ENCODE measurements around the gene MAML1. TPM values are rescaled to one million over a fixed set of nuclear protein-coding genes. Genes with fewer than 3 reads are reported as not detected.

MAML1 gene
- total RNA-seq, 4 donors from 2014 or later: 27.0 to 38.1 (median 31.9) TPM

DNA sequence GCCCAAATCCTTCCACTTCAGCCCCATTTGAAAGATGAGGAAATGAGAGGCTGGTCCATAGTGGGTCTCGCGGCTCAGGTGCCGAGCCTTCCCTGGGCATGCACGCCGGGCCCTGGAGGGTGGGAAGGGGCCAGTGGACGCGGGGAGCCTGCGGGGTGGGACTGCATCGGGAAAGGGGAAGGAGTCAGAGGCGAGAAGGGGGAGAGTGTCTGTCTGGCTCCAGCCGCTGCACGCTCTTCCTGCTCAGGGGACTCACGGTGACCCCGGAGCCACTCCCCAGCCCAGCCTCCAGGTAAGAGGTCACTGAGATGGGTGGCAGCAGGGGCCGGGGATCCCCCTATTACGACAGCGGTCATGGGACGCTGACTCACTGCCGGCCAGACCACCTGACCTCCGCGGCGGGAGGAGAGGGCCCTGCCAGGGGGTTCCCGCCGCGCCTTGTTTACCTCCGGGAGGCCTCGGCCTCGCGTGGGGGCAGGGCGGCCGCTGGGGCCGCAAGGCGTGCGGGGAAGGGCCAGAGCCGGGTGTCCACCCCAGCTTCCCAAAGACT is 86.2 kb downstream of the MAML1 start:
- TF ChIP-seq, protein P1, sequence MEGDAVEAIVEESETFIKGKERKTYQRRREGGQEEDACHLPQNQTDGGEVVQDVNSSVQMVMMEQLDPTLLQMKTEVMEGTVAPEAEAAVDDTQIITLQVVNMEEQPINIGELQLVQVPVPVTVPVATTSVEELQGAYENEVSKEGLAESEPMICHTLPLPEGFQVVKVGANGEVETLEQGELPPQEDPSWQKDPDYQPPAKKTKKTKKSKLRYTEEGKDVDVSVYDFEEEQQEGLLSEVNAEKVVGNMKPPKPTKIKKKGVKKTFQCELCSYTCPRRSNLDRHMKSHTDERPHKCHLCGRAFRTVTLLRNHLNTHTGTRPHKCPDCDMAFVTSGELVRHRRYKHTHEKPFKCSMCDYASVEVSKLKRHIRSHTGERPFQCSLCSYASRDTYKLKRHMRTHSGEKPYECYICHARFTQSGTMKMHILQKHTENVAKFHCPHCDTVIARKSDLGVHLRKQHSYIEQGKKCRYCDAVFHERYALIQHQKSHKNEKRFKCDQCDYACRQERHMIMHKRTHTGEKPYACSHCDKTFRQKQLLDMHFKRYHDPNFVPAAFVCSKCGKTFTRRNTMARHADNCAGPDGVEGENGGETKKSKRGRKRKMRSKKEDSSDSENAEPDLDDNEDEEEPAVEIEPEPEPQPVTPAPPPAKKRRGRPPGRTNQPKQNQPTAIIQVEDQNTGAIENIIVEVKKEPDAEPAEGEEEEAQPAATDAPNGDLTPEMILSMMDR (IDR thresholded peaks at IDR 0.05): peak in 2 of 5 experiments; percentile 16 to 51
- TF ChIP-seq POLR2A (IDR thresholded peaks at IDR 0.05): peak; percentile 34 to 75
- peak; percentile 99 to 100 for TF ChIP-seq EP300 (IDR thresholded peaks at IDR 0.05)
- Histone ChIP-seq H3K4me3 (peak overlapping the region; percentile 80 to 88 (median 86)), H3K4me1 (peaks cover 0 to 59% (median 50%) of the 10 kb centered on the region in 4 donors), H3K9me3 (no peaks in the 10 kb centered on the region), H3K27ac (peak overlapping the region; percentile 95 to 100 (median 98)), H3K36me3 (peaks cover 4 to 33% (median 4%) of the 10 kb centered on the region in 3 donors), H3K27me3 (no peaks in the 10 kb centered on the region)
- peak; percentile 91 to 94 for DNase-seq (ENCODE audit: low spot score in 2 of 2)
- 1% methylated on average over 28 to 31 of the region's 35 CpGs for WGBS, 2 donors

DNA sequence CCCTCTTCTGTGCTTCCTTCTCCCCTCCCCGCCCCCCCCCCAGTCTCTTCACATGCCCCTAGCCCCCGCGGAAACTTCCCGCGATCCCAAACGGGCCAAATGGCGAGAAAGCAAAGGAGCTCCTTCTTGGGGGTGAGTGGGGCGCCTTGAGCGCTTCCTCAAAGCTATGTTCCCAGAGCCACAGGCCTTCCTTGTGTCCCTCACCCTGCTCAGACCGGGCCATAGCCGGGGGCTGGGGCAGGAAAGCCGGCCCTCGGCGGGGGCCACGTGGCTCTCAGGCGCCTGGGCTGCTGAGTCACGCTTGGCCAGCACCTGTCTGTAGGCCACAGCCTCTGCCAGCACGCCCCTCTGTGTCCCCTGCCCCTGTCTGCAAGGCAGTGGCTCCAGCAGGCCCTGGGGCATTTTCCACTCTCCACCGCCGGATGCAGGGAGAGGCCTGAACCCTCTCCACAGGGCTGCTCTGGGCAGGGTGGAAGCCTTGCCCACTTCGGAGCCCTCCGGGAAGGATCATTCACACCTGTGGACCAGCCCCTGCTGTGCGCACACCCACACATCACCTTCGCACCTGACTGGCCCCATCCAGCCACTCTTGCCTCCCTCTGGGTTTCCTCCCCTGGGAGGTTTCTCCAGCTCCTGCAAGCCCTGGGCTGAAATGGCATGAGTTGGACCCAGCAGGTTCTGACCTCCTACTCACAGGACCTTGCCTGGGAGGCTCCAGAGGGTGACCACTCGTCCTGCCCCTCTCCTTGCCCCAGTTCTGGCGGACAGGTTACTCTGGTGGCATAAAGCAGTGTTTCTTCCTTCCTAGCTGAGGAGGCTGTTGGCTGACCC is 86.9 kb downstream of the MAML1 start:
- H3K9me3 ChIP-seq: no peaks in the 10 kb centered on the region
- H3K27me3 ChIP-seq: no peaks in the 10 kb centered on the region
- TF ChIP-seq, protein P1 (IDR thresholded peaks at IDR 0.05): no peak
- TF ChIP-seq POLR2A (IDR thresholded peaks at IDR 0.05) (peak in 1 of 2 donors; percentile 11), EP300 (IDR thresholded peaks at IDR 0.05) (no peak)
- peaks cover 4 to 33% (median 6%) of the 10 kb centered on the region in 3 donors for H3K36me3 ChIP-seq
- H3K27ac ChIP-seq: peak overlapping the region; percentile 95 to 100 (median 98)
- H3K4me3 ChIP-seq: peak overlapping the region; percentile 80 to 88 (median 86)
- WGBS, 2 donors: 10 to 21% methylated on average over 17 to 23 of the region's 26 CpGs
- peaks cover 0 to 66% (median 56%) of the 10 kb centered on the region in 4 donors for H3K4me1 ChIP-seq
- DNase-seq (ENCODE audit: low spot score in 2 of 2): peak; percentile 50 to 51

DNA sequence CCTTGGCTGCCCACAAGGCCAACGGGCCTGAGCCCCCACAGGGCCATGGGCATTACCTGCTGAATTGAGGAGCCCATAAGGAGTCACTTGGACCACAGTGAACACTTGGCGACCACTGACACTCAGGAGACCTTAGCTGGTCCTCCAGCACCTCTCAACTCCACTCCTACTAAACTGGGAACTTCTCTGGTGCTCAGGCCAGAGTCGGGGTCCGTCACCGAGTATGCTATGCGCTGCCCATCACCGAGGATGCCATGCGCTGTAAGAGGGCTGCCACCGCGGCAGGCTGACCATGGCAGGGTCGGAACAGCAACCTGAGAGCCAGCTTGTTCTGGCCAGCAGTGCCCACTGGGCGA is 87.5 kb downstream of the MAML1 start:
- 7 to 20% methylated on average over 9 to 12 of the region's 12 CpGs for WGBS, 2 donors
- Histone ChIP-seq H3K4me1 (peaks cover 0 to 72% (median 61%) of the 10 kb centered on the region in 4 donors), H3K27ac (peak overlapping the region; percentile 95 to 100 (median 98)), H3K27me3 (no peaks in the 10 kb centered on the region), H3K9me3 (no peaks in the 10 kb centered on the region), H3K4me3 (peak overlapping the region; percentile 80 to 88 (median 86)), H3K36me3 (peaks cover 6 to 33% (median 7%) of the 10 kb centered on the region in 3 donors)
- TF ChIP-seq, protein P1 (IDR thresholded peaks at IDR 0.05): no peak
- no peak for TF ChIP-seq EP300 (IDR thresholded peaks at IDR 0.05)
- TF ChIP-seq POLR2A (IDR thresholded peaks at IDR 0.05): no peak
- DNase-seq (ENCODE audit: low spot score in 2 of 2): no peak

DNA sequence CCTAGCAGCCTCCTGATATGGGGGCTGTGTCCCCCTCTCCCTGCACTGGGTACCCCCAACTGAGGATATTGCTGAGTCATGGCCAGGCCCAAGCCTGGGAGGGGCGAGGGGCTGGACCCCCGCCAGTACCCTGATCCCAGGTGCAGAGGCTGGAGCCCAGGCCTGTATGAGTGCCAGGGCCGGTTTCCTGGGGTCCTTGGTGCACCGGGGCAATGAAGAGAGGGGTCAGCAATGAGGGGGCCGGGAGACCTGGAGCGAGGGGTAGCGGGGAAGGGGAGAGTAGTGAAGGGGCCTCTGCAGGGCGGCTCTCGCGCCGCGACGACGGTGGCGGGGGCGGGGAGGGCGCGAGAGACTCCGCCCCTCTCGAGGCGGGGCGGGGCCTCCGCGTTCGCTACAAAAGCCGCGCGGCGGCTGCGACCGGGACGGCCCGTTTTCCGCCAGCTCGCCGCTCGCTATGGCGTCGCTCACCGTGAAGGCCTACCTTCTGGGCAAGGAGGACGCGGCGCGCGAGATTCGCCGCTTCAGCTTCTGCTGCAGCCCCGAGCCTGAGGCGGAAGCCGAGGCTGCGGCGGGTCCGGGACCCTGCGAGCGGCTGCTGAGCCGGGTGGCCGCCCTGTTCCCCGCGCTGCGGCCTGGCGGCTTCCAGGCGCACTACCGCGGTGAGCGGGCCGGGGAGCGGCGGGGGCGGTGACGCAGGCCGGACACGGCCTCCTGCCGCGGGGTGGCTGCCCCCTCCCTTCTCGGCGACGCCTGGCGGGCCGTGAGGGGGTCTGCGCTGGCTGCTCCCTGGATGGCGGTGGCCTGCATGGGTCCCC is 88.1 kb downstream of the MAML1 start, which contains the start of gene SQSTM1:
SQSTM1 (plus strand) TSS at position 423 of the 815 bp plus-strand sequence; CDS start at position 455, 32 bp downstream.
- peaks cover 0 to 78% (median 61%) of the 10 kb centered on the region in 4 donors for H3K4me1 ChIP-seq
- WGBS, 2 donors: 0 to 1% methylated on average over 37 to 41 of the region's 81 CpGs
- H3K9me3 ChIP-seq: no peaks in the 10 kb centered on the region
- no peaks in the 10 kb centered on the region for H3K27me3 ChIP-seq
- DNase-seq (ENCODE audit: low spot score in 2 of 2): peak; percentile 67 to 68
- peak within 1 kb of the TSS; percentile 95 to 100 (median 98) for H3K27ac ChIP-seq
- TF ChIP-seq EP300 (IDR thresholded peaks at IDR 0.05): peak; percentile 35 to 100
- TF ChIP-seq POLR2A (IDR thresholded peaks at IDR 0.05): peak; percentile 91 to 99
- TF ChIP-seq, protein P1 (IDR thresholded peaks at IDR 0.05): peak in 2 of 5 experiments; percentile 61 to 62
- H3K36me3 ChIP-seq: peaks cover 9 to 33% (median 12%) of the 10 kb centered on the region in 3 donors
- peak within 1 kb of the TSS; percentile 80 to 88 (median 86) for H3K4me3 ChIP-seq
